ENCODE data around the gene ZNF547.

- TF ChIP-seq FOXP2 (optimal IDR thresholded peaks at IDR 0.05; ENCODE audit: control extremely low read depth, extremely low read length, insufficient read depth) (no peak), EZH2 (IDR thresholded peaks at IDR 0.05) (no peak), POLR2AphosphoS5 (IDR thresholded peaks at IDR 0.05; ENCODE audit: borderline replicate concordance, low read depth, low read length) (no peak)
These were observed 29.2 kb upstream of the ZNF547 start for GRCh38 chr19:57334191-57334590.

Measured in SK-N-MC (cell line).